Measurements from ENCODE around the gene ARPC4. TPM values are rescaled to one million over a fixed set of nuclear protein-coding genes. Genes with fewer than 3 reads are reported as not detected.

ARPC4 gene
- total and polyA plus RNA-seq, 2 donors (not counting 3 experiments of a cell fraction or from before 2014, with no cell fraction given) = 181 to 197 TPM

DNA sequence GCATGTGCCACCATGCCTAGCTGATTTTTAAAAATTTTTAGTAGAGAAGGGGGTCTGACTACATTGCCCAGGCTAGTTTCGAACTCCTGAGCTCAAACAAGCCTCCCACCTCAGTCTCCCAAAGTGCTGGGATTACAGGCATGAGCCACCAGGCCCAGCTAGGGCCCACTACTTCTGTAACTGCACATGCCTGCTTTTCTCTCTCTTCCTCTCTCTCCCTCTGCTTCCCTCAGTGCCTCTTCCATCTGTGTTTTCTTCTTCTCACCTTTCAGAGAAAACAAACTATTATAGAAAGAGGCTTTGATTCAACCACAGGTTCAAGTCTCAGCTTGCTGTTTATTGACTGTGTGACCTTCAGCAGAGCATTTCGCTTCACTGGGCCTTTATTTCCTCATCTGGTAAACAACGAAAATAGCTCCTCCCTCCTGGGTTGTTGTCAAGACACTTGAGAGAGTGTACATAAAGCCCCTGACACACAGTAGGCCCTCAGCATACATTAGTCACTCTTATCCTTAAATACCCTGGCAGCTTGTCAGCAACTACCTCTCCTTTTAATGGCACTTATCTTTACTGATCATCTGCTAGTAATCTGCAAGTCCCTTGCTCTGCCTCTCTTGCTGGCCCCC lies 10.8 kb upstream of the ARPC4 start:
- H3K79me2 ChIP-seq (ENCODE audit: control insufficient read depth, insufficient read depth, low read length) = no peaks in the 10 kb centered on the region
- H3K36me3 ChIP-seq (ENCODE audit: control insufficient read depth in 2 of 2, extremely low read depth in 1 of 2, insufficient read depth in 2 of 2, low read length in 2 of 2) = peaks cover 0 to 5% of the 10 kb centered on the region in 2 experiments
- H4K20me1 ChIP-seq (replicated peaks; ENCODE audit: control insufficient read depth, extremely low read depth, insufficient read depth, low read length) = no peaks in the 10 kb centered on the region
- no peak overlapping the region for H3K4me3 ChIP-seq (replicated peaks in 1 of 3; ENCODE audit: insufficient read depth in 1 of 3, low read depth in 1 of 3, low read length in 3 of 3)
- H3K4me1 ChIP-seq (ENCODE audit: control insufficient read depth, extremely low read depth, insufficient read depth, low read length) = no peaks in the 10 kb centered on the region
- intact Hi-C loops (cut with micrococcal nuclease) (no loop called here), dilution Hi-C loops (cut with MboI; ENCODE audit: extremely low pct_ligation_motif_present, low sequenced_read_pairs) (no loop called here)
- no peak overlapping the region for H3K27ac ChIP-seq (ENCODE audit: insufficient read depth, low read depth, low read length)
- H3K9ac ChIP-seq (replicated peaks; ENCODE audit: extremely low read depth, insufficient read depth, low read length) = no peak overlapping the region
- ChIA-PET CTCF (interaction anchor here (0.6 to 1.5 kb wide), 3 partner anchors 9 to 164 kb away, joined by 3 to 4 read pairs (median 3); partner anchors contain the start of gene TADA3), POLR2A (no interaction called here)
- no peak for FAIRE-seq
- H3K4me2 ChIP-seq (ENCODE audit: insufficient read depth, low read length) = no peak overlapping the region
- no peaks in the 10 kb centered on the region for H3K9me3 ChIP-seq (replicated peaks; ENCODE audit: control insufficient read depth, insufficient read depth, low read length)
- TF ChIP-seq FOS (IDR thresholded peaks at IDR 0.05; ENCODE audit: borderline replicate concordance, insufficient read depth, low read length) = no peak
- no peak for TF ChIP-seq JUN (IDR thresholded peaks at IDR 0.05; ENCODE audit: borderline replicate concordance, insufficient read depth, insufficient read length, low read depth)
- TF ChIP-seq POLR2AphosphoS5 (IDR thresholded peaks at IDR 0.05; ENCODE audit: insufficient read depth, low read depth, low read length) = no peak
- TF ChIP-seq EZH2 (IDR thresholded peaks at IDR 0.05; ENCODE audit: borderline replicate concordance, low read depth, low read length, severe bottlenecking) = no peak
- TF ChIP-seq MYC (IDR thresholded peaks at IDR 0.05; ENCODE audit: low read depth, low read length) = no peak
- TF ChIP-seq POLR2A (IDR thresholded peaks at IDR 0.05; ENCODE audit: low read depth, low read length) = no peak
- no peaks in the 10 kb centered on the region for H3K9me1 ChIP-seq (replicated peaks; ENCODE audit: control insufficient read depth, extremely low read depth, insufficient read depth, low read length)
- H3K27me3 ChIP-seq (ENCODE audit: control insufficient read depth in 2 of 2, insufficient read depth in 2 of 2, low read length in 2 of 2) = no peaks in the 10 kb centered on the region
- no TSS peak for BruUV-seq (replicated peaks)
- DNase-seq (ENCODE audit: low read depth, low spot score) = no peak
- no peak overlapping the region for H2AFZ ChIP-seq (ENCODE audit: low read depth, low read length)

DNA sequence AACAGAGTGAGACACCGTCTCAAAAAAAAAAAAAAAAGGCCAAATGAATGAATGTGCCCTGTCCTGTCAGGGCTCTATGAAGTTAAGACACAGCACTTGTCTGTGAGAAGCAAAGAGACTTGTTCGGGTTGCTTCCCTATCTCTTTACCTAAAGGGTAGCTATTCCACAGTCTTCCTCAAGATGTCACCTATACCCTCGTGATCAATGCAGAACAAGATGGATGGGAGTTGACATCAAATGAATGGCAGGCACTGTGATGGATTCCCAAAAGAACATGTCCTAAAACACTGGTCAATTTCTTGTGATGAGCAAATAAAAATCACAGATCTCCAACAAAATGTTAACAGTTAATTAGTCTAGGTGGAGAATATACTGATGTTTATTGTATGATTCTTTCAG lies 10.1 kb upstream of the ARPC4 start:
- intact Hi-C loops (cut with micrococcal nuclease) (no loop called here), dilution Hi-C loops (cut with MboI; ENCODE audit: extremely low pct_ligation_motif_present, low sequenced_read_pairs) (no loop called here)
- DNase-seq (ENCODE audit: low read depth, low spot score) (no peak), FAIRE-seq (peak; percentile 4)
- H3K4me1 ChIP-seq (ENCODE audit: control insufficient read depth, extremely low read depth, insufficient read depth, low read length) = no peaks in the 10 kb centered on the region
- H3K9ac ChIP-seq (replicated peaks; ENCODE audit: extremely low read depth, insufficient read depth, low read length) = no peak overlapping the region
- TF ChIP-seq, protein P1, sequence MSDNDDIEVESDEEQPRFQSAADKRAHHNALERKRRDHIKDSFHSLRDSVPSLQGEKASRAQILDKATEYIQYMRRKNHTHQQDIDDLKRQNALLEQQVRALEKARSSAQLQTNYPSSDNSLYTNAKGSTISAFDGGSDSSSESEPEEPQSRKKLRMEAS (IDR thresholded peaks at IDR 0.05; ENCODE audit: insufficient read depth, insufficient read length) = no peak
- TF ChIP-seq, protein P2, sequence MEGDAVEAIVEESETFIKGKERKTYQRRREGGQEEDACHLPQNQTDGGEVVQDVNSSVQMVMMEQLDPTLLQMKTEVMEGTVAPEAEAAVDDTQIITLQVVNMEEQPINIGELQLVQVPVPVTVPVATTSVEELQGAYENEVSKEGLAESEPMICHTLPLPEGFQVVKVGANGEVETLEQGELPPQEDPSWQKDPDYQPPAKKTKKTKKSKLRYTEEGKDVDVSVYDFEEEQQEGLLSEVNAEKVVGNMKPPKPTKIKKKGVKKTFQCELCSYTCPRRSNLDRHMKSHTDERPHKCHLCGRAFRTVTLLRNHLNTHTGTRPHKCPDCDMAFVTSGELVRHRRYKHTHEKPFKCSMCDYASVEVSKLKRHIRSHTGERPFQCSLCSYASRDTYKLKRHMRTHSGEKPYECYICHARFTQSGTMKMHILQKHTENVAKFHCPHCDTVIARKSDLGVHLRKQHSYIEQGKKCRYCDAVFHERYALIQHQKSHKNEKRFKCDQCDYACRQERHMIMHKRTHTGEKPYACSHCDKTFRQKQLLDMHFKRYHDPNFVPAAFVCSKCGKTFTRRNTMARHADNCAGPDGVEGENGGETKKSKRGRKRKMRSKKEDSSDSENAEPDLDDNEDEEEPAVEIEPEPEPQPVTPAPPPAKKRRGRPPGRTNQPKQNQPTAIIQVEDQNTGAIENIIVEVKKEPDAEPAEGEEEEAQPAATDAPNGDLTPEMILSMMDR (IDR thresholded peaks at IDR 0.05; ENCODE audit: extremely low read depth in 1 of 2, insufficient read depth in 1 of 2, low read depth in 1 of 2, low read length in 2 of 2) = no peak
- TF ChIP-seq MYC (IDR thresholded peaks at IDR 0.05; ENCODE audit: low read depth, low read length) (no peak), POLR2AphosphoS5 (IDR thresholded peaks at IDR 0.05; ENCODE audit: insufficient read depth, low read depth, low read length) (no peak), GATA2 (IDR thresholded peaks at IDR 0.05; ENCODE audit: insufficient read depth, insufficient read length, low read depth, low read length) (no peak), EZH2 (IDR thresholded peaks at IDR 0.05; ENCODE audit: borderline replicate concordance, low read depth, low read length, severe bottlenecking) (no peak), POLR2A (IDR thresholded peaks at IDR 0.05; ENCODE audit: low read depth, low read length) (no peak), JUN (IDR thresholded peaks at IDR 0.05; ENCODE audit: borderline replicate concordance, insufficient read depth, insufficient read length, low read depth) (no peak), FOS (IDR thresholded peaks at IDR 0.05; ENCODE audit: borderline replicate concordance, insufficient read depth, low read length) (no peak)
- POLR2A ChIA-PET = no interaction called here
- no peak overlapping the region for H3K4me3 ChIP-seq (replicated peaks in 1 of 3; ENCODE audit: insufficient read depth in 1 of 3, low read depth in 1 of 3, low read length in 3 of 3)
- H3K27ac ChIP-seq (ENCODE audit: insufficient read depth, low read depth, low read length) = no peak overlapping the region
- no peak overlapping the region for H2AFZ ChIP-seq (ENCODE audit: low read depth, low read length)
- H3K79me2 ChIP-seq (ENCODE audit: control insufficient read depth, insufficient read depth, low read length) = no peaks in the 10 kb centered on the region
- H3K9me1 ChIP-seq (replicated peaks; ENCODE audit: control insufficient read depth, extremely low read depth, insufficient read depth, low read length) = no peaks in the 10 kb centered on the region
- H3K4me2 ChIP-seq (ENCODE audit: insufficient read depth, low read length) = no peak overlapping the region
- BruUV-seq (replicated peaks) = no TSS peak
- no peaks in the 10 kb centered on the region for H4K20me1 ChIP-seq (replicated peaks; ENCODE audit: control insufficient read depth, extremely low read depth, insufficient read depth, low read length)
- peaks cover 0 to 5% of the 10 kb centered on the region in 2 experiments for H3K36me3 ChIP-seq (ENCODE audit: control insufficient read depth in 2 of 2, extremely low read depth in 1 of 2, insufficient read depth in 2 of 2, low read length in 2 of 2)
- H3K9me3 ChIP-seq (replicated peaks; ENCODE audit: control insufficient read depth, insufficient read depth, low read length) = no peaks in the 10 kb centered on the region
- no peaks in the 10 kb centered on the region for H3K27me3 ChIP-seq (ENCODE audit: control insufficient read depth in 2 of 2, insufficient read depth in 2 of 2, low read length in 2 of 2)
- CTCF ChIA-PET = interaction anchor here (0.7 to 1.5 kb wide), 3 partner anchors 8 to 329 kb away, joined by 3 to 4 read pairs (median 3); no protein-coding TSS in a partner anchor
